ENCODE results near the gene TRIO. TPM values are rescaled to one million over a fixed set of nuclear protein-coding genes. Genes with fewer than 3 reads are reported as not detected.

Gene TRIO
- total RNA-seq, 1 experiment from 2014 or later: 68.4 TPM

DNA sequence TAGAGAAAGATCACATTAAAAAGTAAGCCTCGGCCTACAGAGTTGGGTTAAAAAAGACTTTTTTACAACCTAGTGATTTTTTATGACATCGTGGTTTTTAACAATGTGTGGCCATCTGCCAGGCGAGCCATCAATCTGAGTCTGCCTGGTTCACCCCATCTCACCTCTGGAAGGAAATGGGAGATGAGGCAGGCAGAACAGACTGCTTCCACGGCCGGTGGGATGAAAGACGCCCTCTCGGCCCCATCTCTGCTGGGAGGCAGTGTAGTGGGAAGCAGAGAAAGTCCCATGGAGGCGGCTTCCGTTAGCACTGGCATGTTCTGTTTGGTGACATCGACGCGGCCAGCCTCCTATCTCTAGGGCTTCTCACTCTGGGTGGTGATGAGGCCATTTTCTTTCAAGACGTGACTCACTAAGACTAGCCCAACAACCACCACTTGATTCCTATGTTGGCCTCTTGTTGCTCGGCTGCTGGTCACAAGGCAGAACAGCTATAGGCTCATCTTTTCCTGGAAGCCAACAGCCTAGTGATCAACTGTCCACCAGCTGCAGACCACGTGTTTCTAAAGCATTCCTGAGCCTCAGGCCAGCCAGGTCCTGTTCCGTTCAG lies 306.0 kb downstream of the TRIO start:
- intact Hi-C loops (cut with micrococcal nuclease): no loop called here
- ChIA-PET POLR2A (no interaction called here), RAD21 (ENCODE audit: low non-redundant PET in 1 of 2, low total read pairs in 2 of 2, uncharacterized antibody in 2 of 2, unreplicated experiment in 2 of 2) (no interaction called here), CTCF (no interaction called here)
- Histone ChIP-seq H3K4me3 (replicated peaks in 1 of 2; ENCODE audit: low read depth in 1 of 2, low read length in 2 of 2) (no peak overlapping the region), H4K20me1 (ENCODE audit: insufficient read depth) (no peaks in the 10 kb centered on the region), H2AFZ (ENCODE audit: low read depth, low read length, poor library complexity, severe bottlenecking) (no peak overlapping the region), H3K4me1 (ENCODE audit: control insufficient read depth in 1 of 2, insufficient read depth in 2 of 2, low read length in 2 of 2) (peaks cover 7 to 9% of the 10 kb centered on the region in 2 experiments; a peak in 2 of 4 replicates), H3K36me3 (ENCODE audit: control insufficient read depth in 1 of 2, insufficient read depth in 2 of 2, low read length in 2 of 2) (no peaks in the 10 kb centered on the region; a peak in 1 of 4 replicates), H3K27me3 (ENCODE audit: insufficient read depth, low read length) (no peaks in the 10 kb centered on the region), H3K9me3 (ENCODE audit: control insufficient read depth in 1 of 2, insufficient read depth in 1 of 2, low read depth in 1 of 2, low read length in 2 of 2) (no peaks in the 10 kb centered on the region), H3K9me2 (ENCODE audit: insufficient read depth) (no peaks in the 10 kb centered on the region), H3K4me2 (ENCODE audit: low read length) (no peak overlapping the region), H3K27ac (ENCODE audit: low read depth, low read length) (no peak overlapping the region), H3K9ac (ENCODE audit: low read length) (no peak overlapping the region), H3K79me2 (ENCODE audit: insufficient read depth, low read length) (no peaks in the 10 kb centered on the region; the same call in 1 of the 2 replicates)
- no peak for DNase-seq (ENCODE audit: low read depth, low spot score)
- no TSS peak for BruUV-seq (replicated peaks)
- TF ChIP-seq TCF7L2 (IDR thresholded peaks at IDR 0.05; ENCODE audit: borderline replicate concordance, extremely low read depth, insufficient read depth, insufficient read length) (no peak), CEBPB (IDR thresholded peaks at IDR 0.05; ENCODE audit: low read depth) (no peak), SIN3A (IDR thresholded peaks at IDR 0.05; ENCODE audit: low read depth) (no peak), POLR2A (IDR thresholded peaks at IDR 0.05; ENCODE audit: borderline replicate concordance, extremely low read depth, insufficient read depth, insufficient read length) (no peak), RAD21 (IDR thresholded peaks at IDR 0.05; ENCODE audit: low read depth) (no peak), SRF (IDR thresholded peaks at IDR 0.05; ENCODE audit: low read depth) (no peak), EZH2phosphoT487 (IDR thresholded peaks at IDR 0.05; ENCODE audit: borderline replicate concordance) (no peak), SP1 (IDR thresholded peaks at IDR 0.05; ENCODE audit: low read depth) (no peak), ZNF274 (IDR thresholded peaks at IDR 0.05; ENCODE audit: low read depth, low read length) (no peak), POLR2AphosphoS5 (IDR thresholded peaks at IDR 0.05; ENCODE audit: low read depth, low read length) (no peak), ZFX (IDR thresholded peaks at IDR 0.05) (no peak), FOSL1 (IDR thresholded peaks at IDR 0.05; ENCODE audit: low read depth) (no peak), YY1 (IDR thresholded peaks at IDR 0.05; ENCODE audit: extremely low read depth, insufficient replicate concordance, low read depth, low read length) (no peak), CBX3 (IDR thresholded peaks at IDR 0.05; ENCODE audit: low read depth) (no peak), ELF1 (IDR thresholded peaks at IDR 0.05; ENCODE audit: borderline replicate concordance, low read depth) (no peak)
- TF ChIP-seq, protein P1, sequence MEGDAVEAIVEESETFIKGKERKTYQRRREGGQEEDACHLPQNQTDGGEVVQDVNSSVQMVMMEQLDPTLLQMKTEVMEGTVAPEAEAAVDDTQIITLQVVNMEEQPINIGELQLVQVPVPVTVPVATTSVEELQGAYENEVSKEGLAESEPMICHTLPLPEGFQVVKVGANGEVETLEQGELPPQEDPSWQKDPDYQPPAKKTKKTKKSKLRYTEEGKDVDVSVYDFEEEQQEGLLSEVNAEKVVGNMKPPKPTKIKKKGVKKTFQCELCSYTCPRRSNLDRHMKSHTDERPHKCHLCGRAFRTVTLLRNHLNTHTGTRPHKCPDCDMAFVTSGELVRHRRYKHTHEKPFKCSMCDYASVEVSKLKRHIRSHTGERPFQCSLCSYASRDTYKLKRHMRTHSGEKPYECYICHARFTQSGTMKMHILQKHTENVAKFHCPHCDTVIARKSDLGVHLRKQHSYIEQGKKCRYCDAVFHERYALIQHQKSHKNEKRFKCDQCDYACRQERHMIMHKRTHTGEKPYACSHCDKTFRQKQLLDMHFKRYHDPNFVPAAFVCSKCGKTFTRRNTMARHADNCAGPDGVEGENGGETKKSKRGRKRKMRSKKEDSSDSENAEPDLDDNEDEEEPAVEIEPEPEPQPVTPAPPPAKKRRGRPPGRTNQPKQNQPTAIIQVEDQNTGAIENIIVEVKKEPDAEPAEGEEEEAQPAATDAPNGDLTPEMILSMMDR (IDR thresholded peaks at IDR 0.05 in 2 of 3, conservative IDR thresholded peaks at IDR 0.05 in 1 of 3; ENCODE audit: borderline replicate concordance in 1 of 3, insufficient read depth in 1 of 3, low read depth in 2 of 3, low read length in 2 of 3): no peak
- TF ChIP-seq, protein P2, sequence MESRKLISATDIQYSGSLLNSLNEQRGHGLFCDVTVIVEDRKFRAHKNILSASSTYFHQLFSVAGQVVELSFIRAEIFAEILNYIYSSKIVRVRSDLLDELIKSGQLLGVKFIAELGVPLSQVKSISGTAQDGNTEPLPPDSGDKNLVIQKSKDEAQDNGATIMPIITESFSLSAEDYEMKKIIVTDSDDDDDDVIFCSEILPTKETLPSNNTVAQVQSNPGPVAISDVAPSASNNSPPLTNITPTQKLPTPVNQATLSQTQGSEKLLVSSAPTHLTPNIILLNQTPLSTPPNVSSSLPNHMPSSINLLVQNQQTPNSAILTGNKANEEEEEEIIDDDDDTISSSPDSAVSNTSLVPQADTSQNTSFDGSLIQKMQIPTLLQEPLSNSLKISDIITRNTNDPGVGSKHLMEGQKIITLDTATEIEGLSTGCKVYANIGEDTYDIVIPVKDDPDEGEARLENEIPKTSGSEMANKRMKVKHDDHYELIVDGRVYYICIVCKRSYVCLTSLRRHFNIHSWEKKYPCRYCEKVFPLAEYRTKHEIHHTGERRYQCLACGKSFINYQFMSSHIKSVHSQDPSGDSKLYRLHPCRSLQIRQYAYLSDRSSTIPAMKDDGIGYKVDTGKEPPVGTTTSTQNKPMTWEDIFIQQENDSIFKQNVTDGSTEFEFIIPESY (IDR thresholded peaks at IDR 0.05; ENCODE audit: extremely low read depth, insufficient replicate concordance, low read length): no peak
- TF ChIP-seq, protein P3, sequence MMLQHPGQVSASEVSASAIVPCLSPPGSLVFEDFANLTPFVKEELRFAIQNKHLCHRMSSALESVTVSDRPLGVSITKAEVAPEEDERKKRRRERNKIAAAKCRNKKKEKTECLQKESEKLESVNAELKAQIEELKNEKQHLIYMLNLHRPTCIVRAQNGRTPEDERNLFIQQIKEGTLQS (IDR thresholded peaks at IDR 0.05): no peak
- TF ChIP-seq, protein P4, sequence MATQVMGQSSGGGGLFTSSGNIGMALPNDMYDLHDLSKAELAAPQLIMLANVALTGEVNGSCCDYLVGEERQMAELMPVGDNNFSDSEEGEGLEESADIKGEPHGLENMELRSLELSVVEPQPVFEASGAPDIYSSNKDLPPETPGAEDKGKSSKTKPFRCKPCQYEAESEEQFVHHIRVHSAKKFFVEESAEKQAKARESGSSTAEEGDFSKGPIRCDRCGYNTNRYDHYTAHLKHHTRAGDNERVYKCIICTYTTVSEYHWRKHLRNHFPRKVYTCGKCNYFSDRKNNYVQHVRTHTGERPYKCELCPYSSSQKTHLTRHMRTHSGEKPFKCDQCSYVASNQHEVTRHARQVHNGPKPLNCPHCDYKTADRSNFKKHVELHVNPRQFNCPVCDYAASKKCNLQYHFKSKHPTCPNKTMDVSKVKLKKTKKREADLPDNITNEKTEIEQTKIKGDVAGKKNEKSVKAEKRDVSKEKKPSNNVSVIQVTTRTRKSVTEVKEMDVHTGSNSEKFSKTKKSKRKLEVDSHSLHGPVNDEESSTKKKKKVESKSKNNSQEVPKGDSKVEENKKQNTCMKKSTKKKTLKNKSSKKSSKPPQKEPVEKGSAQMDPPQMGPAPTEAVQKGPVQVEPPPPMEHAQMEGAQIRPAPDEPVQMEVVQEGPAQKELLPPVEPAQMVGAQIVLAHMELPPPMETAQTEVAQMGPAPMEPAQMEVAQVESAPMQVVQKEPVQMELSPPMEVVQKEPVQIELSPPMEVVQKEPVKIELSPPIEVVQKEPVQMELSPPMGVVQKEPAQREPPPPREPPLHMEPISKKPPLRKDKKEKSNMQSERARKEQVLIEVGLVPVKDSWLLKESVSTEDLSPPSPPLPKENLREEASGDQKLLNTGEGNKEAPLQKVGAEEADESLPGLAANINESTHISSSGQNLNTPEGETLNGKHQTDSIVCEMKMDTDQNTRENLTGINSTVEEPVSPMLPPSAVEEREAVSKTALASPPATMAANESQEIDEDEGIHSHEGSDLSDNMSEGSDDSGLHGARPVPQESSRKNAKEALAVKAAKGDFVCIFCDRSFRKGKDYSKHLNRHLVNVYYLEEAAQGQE (IDR thresholded peaks at IDR 0.05; ENCODE audit: low read depth): no peak
- peak; percentile 30; the same call in 1 of the 2 replicates for ATAC-seq

Data from HCT116 (cell line).